Neuron (in vitro differentiated cells): ENCODE measurements around the gene HOXA4.

Experiments
- H2AFZ ChIP-seq: one replicate; pipeline ENCODE4 v1.6.1; 2013; ENCODE audit warnings: low read depth, mild to moderate bottlenecking, inconsistent platforms, low read length, moderate library complexity
- H3K27me3 ChIP-seq: one replicate; pipeline ENCODE4 v1.6.1; 2013; ENCODE audit warnings: low read length; ENCODE audit not compliant: insufficient read depth
- H3K36me3 ChIP-seq: one replicate; pipeline ENCODE4 v1.6.1; 2013; ENCODE audit warnings: low read length; ENCODE audit not compliant: insufficient read depth
- H3K4me1 ChIP-seq: one replicate; pipeline ENCODE4 v1.6.1; 2013; ENCODE audit warnings: low read length; ENCODE audit not compliant: insufficient read depth
- H3K4me3 ChIP-seq: 2 replicates; pipeline ENCODE4 v1.5.1; 2013; ENCODE audit warnings: mild to moderate bottlenecking, low read length, moderate library complexity
- H3K9me3 ChIP-seq: one replicate; pipeline ENCODE4 v1.6.1; 2013; ENCODE audit warnings: low read length

Gene HOXA4

GRCh38 chr7:27165089-27165995 is 34.8 kb upstream of the HOXA4 start, which contains the start of gene HOXA9:
Gene HOXA9 (minus strand): TSS chr7:27165537. CDS start chr7:27165457, 80 bp downstream.
- H3K4me3 ChIP-seq, result no peak within 1 kb of the TSS
- peaks cover 93% of the 10 kb centered on the region for H3K27me3 ChIP-seq
- H2AFZ ChIP-seq, result no peak within 1 kb of the TSS
- peaks cover 6% of the 10 kb centered on the region for H3K4me1 ChIP-seq
- no peaks in the 10 kb centered on the region for H3K9me3 ChIP-seq
- H3K36me3 ChIP-seq, result no peaks in the 10 kb centered on the region

- Histone ChIP-seq H3K36me3 (no peaks in the 10 kb centered on the region), H3K9me3 (no peaks in the 10 kb centered on the region), H2AFZ (no peak overlapping the region), H3K4me1 (peaks cover 3% of the 10 kb centered on the region), H3K4me3 (no peak overlapping the region), H3K27me3 (peaks cover 93% of the 10 kb centered on the region)
Observed at GRCh38 chr7:27164367-27165088, 34.0 kb upstream of the HOXA4 start.

GRCh38 chr7:27164045-27164366 is 33.4 kb upstream of the HOXA4 start:
- Histone ChIP-seq H3K36me3 (no peaks in the 10 kb centered on the region), H3K27me3 (peaks cover 93% of the 10 kb centered on the region), H3K4me1 (peaks cover 3% of the 10 kb centered on the region), H2AFZ (no peak overlapping the region), H3K4me3 (no peak overlapping the region), H3K9me3 (peaks cover 4% of the 10 kb centered on the region)

GRCh38 chr7:27163288-27164044 is 32.9 kb upstream of the HOXA4 start:
- peaks cover 3% of the 10 kb centered on the region for H3K4me1 ChIP-seq
- peaks cover 93% of the 10 kb centered on the region for H3K27me3 ChIP-seq
- no peak overlapping the region for H2AFZ ChIP-seq
- H3K4me3 ChIP-seq, result no peak overlapping the region
- peaks cover 8% of the 10 kb centered on the region for H3K9me3 ChIP-seq
- no peaks in the 10 kb centered on the region for H3K36me3 ChIP-seq

- H2AFZ ChIP-seq, result no peak overlapping the region
- peaks cover 93% of the 10 kb centered on the region for H3K27me3 ChIP-seq
- no peaks in the 10 kb centered on the region for H3K36me3 ChIP-seq
- peaks cover 10% of the 10 kb centered on the region for H3K9me3 ChIP-seq
- H3K4me1 ChIP-seq, result peaks cover 3% of the 10 kb centered on the region
- H3K4me3 ChIP-seq, result no peak overlapping the region
Observed at GRCh38 chr7:27162561-27163287, 32.2 kb upstream of the HOXA4 start.

- H3K4me1 ChIP-seq, result peaks cover 3% of the 10 kb centered on the region
- H3K9me3 ChIP-seq, result peaks cover 10% of the 10 kb centered on the region
- H3K36me3 ChIP-seq, result no peaks in the 10 kb centered on the region
- no peak overlapping the region for H2AFZ ChIP-seq
- no peak overlapping the region for H3K4me3 ChIP-seq
- peaks cover 93% of the 10 kb centered on the region for H3K27me3 ChIP-seq
Observed at GRCh38 chr7:27161721-27162560, 31.4 kb upstream of the HOXA4 start.

GRCh38 chr7:27161214-27161720 is 30.7 kb upstream of the HOXA4 start:
- H3K4me1 ChIP-seq, result peaks cover 3% of the 10 kb centered on the region
- H2AFZ ChIP-seq, result peak overlapping the region; percentile 94
- peaks cover 92% of the 10 kb centered on the region for H3K27me3 ChIP-seq
- peaks cover 10% of the 10 kb centered on the region for H3K9me3 ChIP-seq
- H3K4me3 ChIP-seq, result peak overlapping the region; percentile 67
- H3K36me3 ChIP-seq, result no peaks in the 10 kb centered on the region

GRCh38 chr7:27160546-27161213 is 30.1 kb upstream of the HOXA4 start:
- Histone ChIP-seq H3K27me3 (peaks cover 92% of the 10 kb centered on the region), H3K4me3 (peak overlapping the region; percentile 67), H2AFZ (peak overlapping the region; percentile 94), H3K4me1 (peaks cover 6% of the 10 kb centered on the region), H3K9me3 (peaks cover 10% of the 10 kb centered on the region), H3K36me3 (no peaks in the 10 kb centered on the region)

- peaks cover 10% of the 10 kb centered on the region for H3K9me3 ChIP-seq
- H3K27me3 ChIP-seq, result peaks cover 92% of the 10 kb centered on the region
- peak overlapping the region; percentile 67 for H3K4me3 ChIP-seq
- H2AFZ ChIP-seq, result peak overlapping the region; percentile 94
- no peaks in the 10 kb centered on the region for H3K36me3 ChIP-seq
- H3K4me1 ChIP-seq, result peaks cover 6% of the 10 kb centered on the region
Observed at GRCh38 chr7:27160145-27160545, 29.6 kb upstream of the HOXA4 start.

GRCh38 chr7:27159266-27160144 is 28.9 kb upstream of the HOXA4 start:
- Histone ChIP-seq H3K9me3 (peaks cover 10% of the 10 kb centered on the region), H3K4me1 (peaks cover 6% of the 10 kb centered on the region), H2AFZ (no peak overlapping the region), H3K36me3 (no peaks in the 10 kb centered on the region), H3K4me3 (no peak overlapping the region), H3K27me3 (peaks cover 92% of the 10 kb centered on the region)
